OCI-LY7 (cell line): Measurements from ENCODE around the gene DNAJB11. TPM values are rescaled to one million over a fixed set of nuclear protein-coding genes. Genes with fewer than 3 reads are reported as not detected.

Source experiments
- BruUV-seq: library from RNA; stranded (reverse); fragments of 400-500 nt; replicated peaks from 2 replicates; lab custom pipeline; 2021; lab: Mats Ljungman, UMichigan
- CTCF ChIA-PET: fragments of 300-600 bp; sonication (Branson Sonifier 250); formaldehyde crosslinking; loops from one replicate; lab custom pipeline; 2022; ENCODE audit warnings: antibody characterized with exemption; ENCODE audit not compliant: unreplicated experiment; lab: Charles Lee
- POLR2A ChIA-PET: fragments of 300-600 bp; sonication (Branson Sonifier 250); formaldehyde crosslinking; loops from one replicate; lab custom pipeline; 2022; ENCODE audit warnings: antibody characterized with exemption; lab: Charles Lee
- DNase-seq: peaks from one replicate; pipeline ENCODE4 v3.0.0-alpha.2; 2015; ENCODE audit warnings: low spot score
- H2AFZ ChIP-seq: fragments of 200-600 bp; sonication (generic), shearing (Covaris generic); 2 replicates; pipeline ENCODE4 v1.6.1; 2014; ENCODE audit warnings: mild to moderate bottlenecking, antibody characterized with exemption, low read length, moderate library complexity
- H3K27ac ChIP-seq: fragments of 200-600 bp; sonication (generic); 2 replicates; pipeline ENCODE4 v1.5.1; 2014; ENCODE audit warnings: mixed run types, low read depth, mild to moderate bottlenecking, moderate library complexity, low read length, inconsistent platforms; ENCODE audit not compliant: poor library complexity, severe bottlenecking
- H3K36me3 ChIP-seq: fragments of 200-600 bp; sonication (generic); 2 replicates; pipeline ENCODE4 v1.6.1; 2014; ENCODE audit warnings: mild to moderate bottlenecking, antibody characterized with exemption, low read length, moderate library complexity, mixed read lengths; ENCODE audit not compliant: insufficient read depth
- H3K4me1 ChIP-seq: fragments of 200-600 bp; sonication (generic); 2 replicates; pipeline ENCODE4 v1.5.1; 2014; ENCODE audit warnings: mild to moderate bottlenecking, low read length; ENCODE audit not compliant: insufficient read depth, poor library complexity, severe bottlenecking
- H3K4me2 ChIP-seq: fragments of 200-600 bp; sonication (generic); 2 replicates; pipeline ENCODE4 v1.6.1; 2014; ENCODE audit warnings: mild to moderate bottlenecking, low read length
- H3K4me3 ChIP-seq: fragments of 200-600 bp; sonication (generic); 2 replicates; pipeline ENCODE4 v1.5.1; 2014; ENCODE audit warnings: mild to moderate bottlenecking, low read depth, low read length; ENCODE audit not compliant: poor library complexity, severe bottlenecking
- H3K79me2 ChIP-seq: fragments of 200-600 bp; sonication (generic); 2 replicates; pipeline ENCODE4 v1.6.1; 2016; ENCODE audit warnings: low read depth, mild to moderate bottlenecking, low read length, moderate library complexity, mixed read lengths; ENCODE audit not compliant: insufficient read depth
- H3K9me2 ChIP-seq: fragments of 200-600 bp; sonication (generic); 2 replicates; pipeline ENCODE4 v1.6.1; 2016; ENCODE audit warnings: mild to moderate bottlenecking, low read length, mixed read lengths; ENCODE audit not compliant: insufficient read depth
- H3K9me3 ChIP-seq: fragments of 200-600 bp; sonication (generic); 2 replicates; pipeline ENCODE4 v1.6.1; 2014; ENCODE audit warnings: mild to moderate bottlenecking, mixed run types, low read length, mixed read lengths
- H4K20me1 ChIP-seq: fragments of 200-600 bp; sonication (generic); 2 replicates; pipeline ENCODE4 v1.6.1; 2014; ENCODE audit warnings: mild to moderate bottlenecking, antibody characterized with exemption, low read length, moderate library complexity, mixed read lengths; ENCODE audit not compliant: insufficient read depth
- EZH2phosphoT487 ChIP-seq: fragments of 200-600 bp; sonication (generic); IDR thresholded peaks from 2 replicates; pipeline ENCODE4 v1.6.1; 2018; ENCODE audit warnings: low read depth, borderline replicate concordance, mild to moderate bottlenecking, mixed run types, antibody characterized with exemption, low read length, moderate library complexity, mixed read lengths
- intact Hi-C: fragments of 100-400 bp; cut with micrococcal nuclease; formaldehyde crosslinking; loops from one replicate; pipeline ENCODE4 v1.10.0; 2022; ENCODE audit not compliant: unreplicated experiment
- total RNA-seq, 2 experiments: library from RNA; depleted of rRNA in 1 of 2; stranded (reverse); fragments of >200 nt in 1 of 2; shearing (Covaris generic) in 1 of 2; gene quantifications; 2 replicates each; pipeline ENCODE4 v1.2.3, GENCODE V29; 2014 to 2022
- TF ChIP-seq, protein P1 (sequence below): fragments of 200-600 bp; sonication (generic); conservative IDR thresholded peaks from 2 replicates; pipeline ENCODE4 v1.5.1; 2014; ENCODE audit warnings: mild to moderate bottlenecking, antibody characterized with exemption, low read length, moderate library complexity, mixed read lengths

Gene DNAJB11
- total RNA-seq, 2 experiments from 2014 or later: 61.1 to 73.0 TPM

DNA sequence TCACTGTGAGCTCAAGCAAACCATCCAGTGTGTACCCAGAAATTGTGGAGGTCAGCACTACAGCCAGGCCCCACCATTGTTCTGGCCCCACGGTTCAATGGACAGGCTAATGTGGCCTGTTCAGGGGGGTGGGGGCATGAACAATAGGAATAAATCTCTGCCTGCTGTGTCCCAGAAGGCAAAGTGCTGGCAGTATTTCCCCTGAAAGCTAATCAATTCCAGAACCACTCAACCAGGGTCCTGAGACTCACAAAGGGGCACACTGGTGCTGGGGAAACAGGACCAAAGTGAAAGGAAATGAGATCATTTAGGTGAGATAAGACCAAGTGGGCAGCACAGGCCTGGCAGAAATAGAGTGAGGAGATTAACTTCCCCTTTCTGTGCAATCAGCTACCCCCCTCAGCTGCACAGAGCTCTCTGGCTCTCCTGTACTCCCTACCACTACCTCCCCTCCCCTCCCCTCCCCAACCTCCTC lies 37.9 kb upstream of the DNAJB11 start:
- intact Hi-C loops: loop anchor here (5.0 to 10.0 kb wide), 2 partner anchors 378 to 595 kb away; partner anchors contain the start of gene TRA2B
- DNase-seq: peak; percentile 87

DNA sequence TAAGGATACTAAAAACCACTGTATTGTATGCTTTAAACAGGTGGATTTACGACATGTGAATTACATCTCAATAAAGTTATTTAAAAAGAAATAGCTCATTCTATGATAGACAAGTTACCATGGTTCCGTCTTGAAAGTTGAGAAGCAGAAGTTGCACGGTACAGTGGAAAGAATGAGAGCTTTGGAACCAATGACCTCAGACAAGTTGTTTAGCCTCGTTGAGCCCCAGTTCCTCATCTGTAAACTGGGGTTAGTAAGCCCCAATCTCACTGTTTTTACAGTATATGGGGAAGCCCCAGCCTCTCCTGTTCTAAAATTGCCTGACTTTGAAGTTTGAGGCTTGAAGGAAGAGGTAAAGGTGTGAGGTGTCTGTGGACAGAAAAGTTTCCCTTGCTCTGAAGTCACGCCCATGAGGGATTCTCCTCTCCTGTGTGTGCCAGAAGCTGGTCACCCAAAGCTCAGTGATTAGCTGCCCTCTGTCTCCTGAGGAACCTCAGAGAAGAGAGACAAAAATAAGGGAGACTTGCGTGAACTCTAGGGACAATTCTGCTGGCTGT lies 36.3 kb upstream of the DNAJB11 start:
- Histone ChIP-seq H3K9me3 (no peaks in the 10 kb centered on the region), H3K9me2 (no peaks in the 10 kb centered on the region), H4K20me1 (no peaks in the 10 kb centered on the region), H3K27ac (peak overlapping the region; percentile 76), H3K4me2 (peak overlapping the region; percentile 64), H3K36me3 (no peaks in the 10 kb centered on the region), H2AFZ (peak overlapping the region; percentile 95), H3K4me3 (peak overlapping the region; percentile 20), H3K79me2 (no peaks in the 10 kb centered on the region), H3K4me1 (peaks cover 58% of the 10 kb centered on the region)
- TF ChIP-seq EZH2phosphoT487: no peak
- TF ChIP-seq, protein P1, sequence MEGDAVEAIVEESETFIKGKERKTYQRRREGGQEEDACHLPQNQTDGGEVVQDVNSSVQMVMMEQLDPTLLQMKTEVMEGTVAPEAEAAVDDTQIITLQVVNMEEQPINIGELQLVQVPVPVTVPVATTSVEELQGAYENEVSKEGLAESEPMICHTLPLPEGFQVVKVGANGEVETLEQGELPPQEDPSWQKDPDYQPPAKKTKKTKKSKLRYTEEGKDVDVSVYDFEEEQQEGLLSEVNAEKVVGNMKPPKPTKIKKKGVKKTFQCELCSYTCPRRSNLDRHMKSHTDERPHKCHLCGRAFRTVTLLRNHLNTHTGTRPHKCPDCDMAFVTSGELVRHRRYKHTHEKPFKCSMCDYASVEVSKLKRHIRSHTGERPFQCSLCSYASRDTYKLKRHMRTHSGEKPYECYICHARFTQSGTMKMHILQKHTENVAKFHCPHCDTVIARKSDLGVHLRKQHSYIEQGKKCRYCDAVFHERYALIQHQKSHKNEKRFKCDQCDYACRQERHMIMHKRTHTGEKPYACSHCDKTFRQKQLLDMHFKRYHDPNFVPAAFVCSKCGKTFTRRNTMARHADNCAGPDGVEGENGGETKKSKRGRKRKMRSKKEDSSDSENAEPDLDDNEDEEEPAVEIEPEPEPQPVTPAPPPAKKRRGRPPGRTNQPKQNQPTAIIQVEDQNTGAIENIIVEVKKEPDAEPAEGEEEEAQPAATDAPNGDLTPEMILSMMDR: no peak
- peak; percentile 81 for DNase-seq
- intact Hi-C loops: loop anchor here (5.0 to 10.0 kb wide), 2 partner anchors 379 to 597 kb away; partner anchors contain the start of gene TRA2B
- no TSS peak for BruUV-seq
- ChIA-PET POLR2A (interaction anchor here (0.7 to 4.7 kb wide), 13 partner anchors 7 to 526 kb away, joined by 3 to 38 read pairs (median 4); partner anchors contain the start of genes DNAJB11, EIF4A2 and TBCCD1), CTCF (interaction anchor here (0.6 to 1.3 kb wide), 4 partner anchors 17 to 310 kb away, joined by 3 to 5 read pairs (median 4); partner anchors contain the start of gene TBCCD1)

More for the DNA sequence above, 37.9 kb upstream of the DNAJB11 start:
- peak overlapping the region; percentile 76 for H3K27ac ChIP-seq
- H4K20me1 ChIP-seq: no peaks in the 10 kb centered on the region
- ChIA-PET CTCF (interaction anchor here (0.5 to 1.6 kb wide), 4 partner anchors 8 to 278 kb away, joined by 3 to 6 read pairs (median 4); no protein-coding TSS in a partner anchor), POLR2A (interaction anchor here (0.6 to 4.7 kb wide), 8 partner anchors 14 to 589 kb away, joined by 3 to 38 read pairs (median 4); partner anchors contain the start of genes DNAJB11 and TBCCD1)
- H3K4me1 ChIP-seq: peaks cover 63% of the 10 kb centered on the region
- no peaks in the 10 kb centered on the region; the same call in 1 of the 2 replicates for H3K36me3 ChIP-seq
- H3K79me2 ChIP-seq: no peaks in the 10 kb centered on the region
- TF ChIP-seq, protein P1: no peak
- no peak for TF ChIP-seq EZH2phosphoT487
- peak overlapping the region; percentile 67 for H3K4me2 ChIP-seq
- H3K9me3 ChIP-seq: no peaks in the 10 kb centered on the region
- peak overlapping the region; percentile 74; the same call in 1 of the 2 replicates for H2AFZ ChIP-seq
- H3K4me3 ChIP-seq: peak overlapping the region; percentile 17
- no peaks in the 10 kb centered on the region for H3K9me2 ChIP-seq
- BruUV-seq: no TSS peak
